ENCODE measurements around the gene AGAP1. TPM values are rescaled to one million over a fixed set of nuclear protein-coding genes. Genes with fewer than 3 reads are reported as not detected.

AGAP1 gene
- total RNA-seq, 1 experiment from 2014 or later: 25.8 TPM

DNA sequence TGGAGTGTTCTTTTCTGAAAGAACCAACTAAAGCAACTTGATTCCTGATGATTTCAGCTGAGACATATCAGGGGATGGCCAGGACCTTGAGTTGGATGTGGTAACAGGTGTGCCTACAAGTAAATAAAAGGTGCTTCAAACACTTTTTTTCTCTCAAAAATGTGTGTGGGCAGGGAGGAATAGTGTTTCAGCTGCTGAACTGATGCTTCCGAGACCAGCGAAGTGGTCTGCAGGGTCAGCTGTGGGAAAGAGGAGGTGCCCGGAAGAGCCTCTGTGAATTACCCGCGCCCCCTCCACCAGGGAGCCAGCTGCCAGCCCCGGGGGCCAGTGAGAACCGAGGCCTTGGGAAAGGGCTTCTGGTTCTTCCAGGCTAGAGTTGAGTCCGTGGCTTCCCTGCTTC is 425.0 kb downstream of the AGAP1 start:
- no peak overlapping the region for H2BK5ac ChIP-seq (ENCODE audit: insufficient read length, low read length)
- H3K9ac ChIP-seq (ENCODE audit: extremely low read depth, insufficient read length, low read length): no peak overlapping the region
- H2AK5ac ChIP-seq (ENCODE audit: insufficient read length, low read length): no peak overlapping the region
- no peak for DNase-seq
- no peak overlapping the region for H2BK15ac ChIP-seq (ENCODE audit: low read depth, low read length)
- no peak overlapping the region for H3K23ac ChIP-seq (ENCODE audit: insufficient read length, low read depth, low read length)
- H4K91ac ChIP-seq (ENCODE audit: insufficient read length, low read depth, low read length): no peak overlapping the region
- no peaks in the 10 kb centered on the region for H3K79me1 ChIP-seq (ENCODE audit: insufficient read depth, low read depth, low read length, poor library complexity, severe bottlenecking)
- H3K4me2 ChIP-seq (ENCODE audit: insufficient read depth, insufficient read length, low read length): no peak overlapping the region
- no peak overlapping the region for H3K27ac ChIP-seq (ENCODE audit: insufficient read length, low read depth, low read length)
- H3K14ac ChIP-seq (ENCODE audit: insufficient read depth, low read length): no peak overlapping the region
- H3K27me3 ChIP-seq (ENCODE audit: insufficient read depth, low read length): no peaks in the 10 kb centered on the region
- no peaks in the 10 kb centered on the region for H3K9me3 ChIP-seq (ENCODE audit: control insufficient read depth, low read depth, low read length)
- no peak overlapping the region for H2BK20ac ChIP-seq (ENCODE audit: low read depth, low read length, poor library complexity, severe bottlenecking)
- no peaks in the 10 kb centered on the region for H4K20me1 ChIP-seq (ENCODE audit: control insufficient read depth, insufficient read depth, insufficient read length)
- H3K4me3 Mint-ChIP-seq: no peak overlapping the region
- no peak overlapping the region for H3K18ac ChIP-seq (ENCODE audit: insufficient read length, low read depth, low read length)
- H4K8ac ChIP-seq (replicated peaks; ENCODE audit: insufficient read length, low read depth, low read length): no peak overlapping the region
- TF ChIP-seq, protein P1, sequence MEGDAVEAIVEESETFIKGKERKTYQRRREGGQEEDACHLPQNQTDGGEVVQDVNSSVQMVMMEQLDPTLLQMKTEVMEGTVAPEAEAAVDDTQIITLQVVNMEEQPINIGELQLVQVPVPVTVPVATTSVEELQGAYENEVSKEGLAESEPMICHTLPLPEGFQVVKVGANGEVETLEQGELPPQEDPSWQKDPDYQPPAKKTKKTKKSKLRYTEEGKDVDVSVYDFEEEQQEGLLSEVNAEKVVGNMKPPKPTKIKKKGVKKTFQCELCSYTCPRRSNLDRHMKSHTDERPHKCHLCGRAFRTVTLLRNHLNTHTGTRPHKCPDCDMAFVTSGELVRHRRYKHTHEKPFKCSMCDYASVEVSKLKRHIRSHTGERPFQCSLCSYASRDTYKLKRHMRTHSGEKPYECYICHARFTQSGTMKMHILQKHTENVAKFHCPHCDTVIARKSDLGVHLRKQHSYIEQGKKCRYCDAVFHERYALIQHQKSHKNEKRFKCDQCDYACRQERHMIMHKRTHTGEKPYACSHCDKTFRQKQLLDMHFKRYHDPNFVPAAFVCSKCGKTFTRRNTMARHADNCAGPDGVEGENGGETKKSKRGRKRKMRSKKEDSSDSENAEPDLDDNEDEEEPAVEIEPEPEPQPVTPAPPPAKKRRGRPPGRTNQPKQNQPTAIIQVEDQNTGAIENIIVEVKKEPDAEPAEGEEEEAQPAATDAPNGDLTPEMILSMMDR (conservative IDR thresholded peaks at IDR 0.05): no peak
- 0 out of 2 replicates have a peak, but pooled peaks cover 2% of the 10 kb centered on the region for H3K4me1 ChIP-seq (ENCODE audit: insufficient read depth, low read length)
- H3K27me3 Mint-ChIP-seq (ENCODE audit: low read depth): no peaks in the 10 kb centered on the region; the same call in 1 of the 2 replicates
- no peak overlapping the region for H4K5ac ChIP-seq (ENCODE audit: insufficient read length, low read depth, low read length)
- H2AFZ ChIP-seq (ENCODE audit: low read length): no peak overlapping the region
- no peak overlapping the region for H2BK120ac ChIP-seq (ENCODE audit: low read depth, low read length, poor library complexity, severe bottlenecking)
- no peak overlapping the region for H3K27ac Mint-ChIP-seq
- WGBS (ENCODE audit: extremely low coverage, insufficient read length, low lambda C conversion rate): no CpG with 5 or more reads among the region's 8 CpGs
- H3K4me1 Mint-ChIP-seq: peaks cover 15% of the 10 kb centered on the region in 2 experiments
- peaks cover 16 to 19% (median 18%) of the 10 kb centered on the region in 3 experiments for H3K36me3 Mint-ChIP-seq (ENCODE audit: insufficient read depth in 1 of 3, low read depth in 3 of 3)
- H3K56ac ChIP-seq (ENCODE audit: insufficient read length, low read depth, low read length): no peak overlapping the region
- no peaks in the 10 kb centered on the region for H3K9me3 Mint-ChIP-seq
- no peak overlapping the region for H2BK12ac ChIP-seq (ENCODE audit: insufficient read length, low read depth, low read length)
- H3K79me2 ChIP-seq (ENCODE audit: insufficient read depth, low read length): no peaks in the 10 kb centered on the region
- no peak overlapping the region for H3T11ph ChIP-seq (ENCODE audit: low read length)
- no peaks in the 10 kb centered on the region for H3K23me2 ChIP-seq (ENCODE audit: insufficient read length, low read depth, low read length, poor library complexity, severe bottlenecking)
- no peak overlapping the region for H3K4ac ChIP-seq (ENCODE audit: low read depth, low read length)

Data from H9 (cell line).